ENCODE results near the gene DEFB129.
"Not testable (repeated sequence)": the region's sequence is repeated elsewhere in the genome, so short reads cannot be mapped to it uniquely, and the experiment has no call there.

DEFB129 gene

DNA sequence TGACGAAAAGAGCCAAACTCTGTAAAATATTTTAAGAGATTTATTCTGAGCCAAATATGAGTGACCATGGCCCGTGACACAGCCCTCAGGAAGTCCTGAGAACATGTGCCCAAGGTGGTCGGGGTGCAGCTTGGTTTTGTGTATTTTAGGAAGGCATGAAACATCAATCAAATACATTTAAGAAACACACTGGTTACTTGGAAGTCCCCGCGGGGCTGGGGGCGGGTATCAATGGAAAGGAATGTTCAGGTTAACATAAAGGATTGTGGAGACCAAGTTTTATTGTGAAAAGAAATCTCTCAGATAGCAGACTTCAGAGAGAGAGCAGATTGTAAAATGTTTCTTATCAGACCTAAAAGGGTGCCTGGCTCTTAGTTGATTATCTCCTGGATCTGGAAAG lies 26.4 kb downstream of the DEFB129 start:
- DNase-seq (ENCODE audit: low spot score): not testable (repeated sequence)

DNA sequence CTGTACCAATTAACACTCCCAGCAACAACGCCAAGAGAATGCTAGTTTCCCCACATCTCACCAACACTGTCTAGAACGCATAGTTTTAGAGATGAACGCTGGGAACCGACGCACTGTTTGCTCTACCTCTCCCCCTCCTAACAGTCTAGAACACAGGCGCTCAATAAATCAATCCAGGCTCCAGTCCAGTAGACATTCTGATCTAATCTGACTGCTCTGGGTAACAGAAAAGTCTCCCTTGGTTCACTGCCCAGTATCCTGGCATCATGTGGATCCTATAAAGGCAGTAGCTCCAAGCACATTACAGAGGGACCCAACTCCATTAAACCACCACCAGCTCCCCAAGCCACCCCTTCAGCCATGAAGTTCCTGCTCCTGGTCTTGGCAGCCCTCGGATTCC lies 30.4 kb downstream of the DEFB129 start, which contains the start of gene DEFB132:
Gene DEFB132, plus strand, starts transcription at position 306 of the 400 bp plus-strand sequence. Its CDS starts 55 bp downstream, at position 361.
- no peak for DNase-seq (ENCODE audit: low spot score)

DNA sequence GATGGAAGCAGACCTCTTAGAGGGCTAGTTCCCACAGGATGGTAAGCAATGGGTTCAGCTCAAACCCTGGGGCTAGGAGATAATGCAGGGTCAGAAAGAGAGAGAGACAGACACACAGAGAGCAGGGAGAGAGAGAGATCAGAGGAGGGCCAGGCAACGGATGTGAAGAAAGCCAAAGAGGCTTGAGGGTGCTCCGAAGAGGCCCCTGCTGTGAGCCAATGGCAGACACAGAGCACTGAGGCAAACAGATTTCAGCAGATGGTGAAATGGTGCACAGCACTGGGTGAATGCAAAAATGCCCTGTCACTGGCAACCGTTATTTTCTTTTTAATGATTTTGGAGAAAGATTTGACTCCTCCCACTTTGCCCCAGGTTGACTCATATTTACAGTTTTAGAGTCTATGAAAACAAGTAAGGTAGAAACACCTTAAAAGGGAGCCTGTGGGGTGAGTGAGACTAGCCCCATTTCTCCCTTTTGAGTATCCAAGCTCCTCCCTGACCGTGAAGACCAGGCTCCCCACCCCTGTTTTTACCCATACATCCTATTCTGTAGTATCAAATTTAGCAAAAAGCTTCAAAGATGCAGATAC lies 31.3 kb downstream of the DEFB129 start:
- no peak for DNase-seq (ENCODE audit: low spot score)

DNA sequence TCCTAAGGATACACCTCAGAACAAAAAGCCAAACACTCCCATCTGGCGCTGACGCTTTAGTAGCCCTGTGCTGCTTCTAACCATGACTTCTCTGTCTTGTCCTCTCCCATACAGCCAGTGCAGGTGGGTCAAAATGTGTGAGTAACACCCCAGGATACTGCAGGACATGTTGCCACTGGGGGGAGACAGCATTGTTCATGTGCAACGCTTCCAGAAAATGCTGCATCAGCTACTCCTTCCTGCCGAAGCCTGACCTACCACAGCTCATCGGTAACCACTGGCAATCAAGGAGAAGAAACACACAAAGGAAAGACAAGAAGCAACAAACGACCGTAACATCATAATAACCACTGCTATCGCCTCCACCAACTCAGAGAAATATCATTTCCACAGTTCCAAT lies 31.9 kb downstream of the DEFB129 start:
- DNase-seq (ENCODE audit: low spot score): peak; percentile 42

DNA sequence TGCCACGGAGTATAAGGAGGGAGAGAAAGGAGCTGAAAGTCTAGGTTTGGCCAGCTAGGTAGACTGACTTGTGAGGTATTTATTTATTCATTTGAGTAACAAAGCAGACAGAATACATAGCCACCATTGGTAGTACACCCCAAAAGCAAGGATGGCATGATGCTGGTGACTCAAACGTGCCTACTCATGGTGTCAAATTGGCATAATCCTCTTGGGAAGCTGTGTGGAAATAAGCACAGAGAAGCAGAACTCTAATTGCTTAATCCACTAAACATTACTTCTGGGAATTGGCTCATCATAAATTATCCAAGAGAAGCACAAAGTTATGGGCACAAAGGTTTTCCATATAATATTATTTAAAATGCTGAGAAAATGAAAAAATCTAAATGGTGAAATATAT lies 32.9 kb downstream of the DEFB129 start:
- no peak for DNase-seq (ENCODE audit: low spot score)

DNA sequence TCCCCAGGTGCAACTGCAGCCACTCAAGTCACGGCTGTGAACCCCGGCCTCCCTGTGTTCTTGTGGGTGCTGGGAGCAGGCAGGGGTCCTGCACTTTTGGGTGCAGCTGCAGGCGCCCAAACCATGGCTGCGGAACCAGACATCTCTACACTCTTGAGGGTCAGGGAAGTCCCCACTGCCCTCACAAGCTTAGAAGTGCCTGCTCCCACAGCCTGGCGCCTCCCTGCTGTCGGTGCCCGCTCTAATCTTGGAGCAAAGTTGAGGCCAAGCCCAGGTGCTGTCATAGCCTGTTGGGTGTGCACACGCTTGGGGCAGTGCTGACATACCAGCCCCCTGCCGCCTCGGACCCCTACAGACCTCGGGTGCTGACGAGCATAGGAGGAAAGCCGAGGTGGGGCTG lies 36.6 kb downstream of the DEFB129 start:
- no peak for DNase-seq (ENCODE audit: low spot score)

DNA sequence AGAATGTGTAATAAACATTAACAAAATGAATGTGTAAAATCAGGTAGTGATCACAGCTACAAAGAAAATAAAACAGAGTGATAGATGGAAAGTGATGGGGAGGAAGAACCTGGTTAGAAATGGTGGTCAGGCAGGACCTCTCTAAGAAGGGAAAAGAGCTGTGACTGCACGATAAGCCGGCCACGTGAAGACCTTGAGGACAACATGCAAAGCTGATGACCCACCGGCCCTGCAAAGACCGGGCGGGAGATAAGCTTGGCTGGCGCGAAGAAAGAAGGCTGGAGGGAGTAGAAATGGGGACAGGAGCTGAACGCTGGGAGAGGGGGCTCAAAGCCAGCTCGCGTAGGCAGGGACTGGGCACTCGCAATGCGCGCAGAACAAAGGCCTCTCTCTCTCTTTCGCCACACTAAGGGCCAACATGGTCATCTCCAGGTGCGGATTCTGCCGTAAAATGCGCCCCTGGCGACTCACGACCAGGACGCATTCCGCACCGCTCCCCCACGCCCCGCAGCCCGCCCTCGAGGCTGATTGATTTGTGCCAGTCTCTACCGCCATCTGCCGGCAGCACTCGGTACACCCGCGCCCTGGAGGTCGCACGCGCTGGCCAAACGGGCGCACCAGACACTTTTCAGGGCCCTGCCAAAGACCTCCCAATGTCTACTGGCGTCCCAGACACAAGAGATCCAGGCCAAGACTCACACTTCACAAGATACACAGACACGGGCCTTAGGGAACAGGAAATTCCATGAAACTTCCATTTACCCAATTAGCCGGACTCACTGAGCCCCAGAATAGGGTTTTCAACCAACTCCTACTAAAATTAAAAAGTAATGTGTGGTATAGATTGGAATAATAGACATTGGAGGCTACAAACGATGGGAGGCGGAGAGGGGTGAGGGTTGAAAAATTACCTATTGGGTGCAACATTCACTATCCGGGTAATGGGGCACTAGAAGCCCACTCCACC lies 39.8 kb downstream of the DEFB129 start:
- peak; percentile 85 for DNase-seq (ENCODE audit: low spot score)

DNA sequence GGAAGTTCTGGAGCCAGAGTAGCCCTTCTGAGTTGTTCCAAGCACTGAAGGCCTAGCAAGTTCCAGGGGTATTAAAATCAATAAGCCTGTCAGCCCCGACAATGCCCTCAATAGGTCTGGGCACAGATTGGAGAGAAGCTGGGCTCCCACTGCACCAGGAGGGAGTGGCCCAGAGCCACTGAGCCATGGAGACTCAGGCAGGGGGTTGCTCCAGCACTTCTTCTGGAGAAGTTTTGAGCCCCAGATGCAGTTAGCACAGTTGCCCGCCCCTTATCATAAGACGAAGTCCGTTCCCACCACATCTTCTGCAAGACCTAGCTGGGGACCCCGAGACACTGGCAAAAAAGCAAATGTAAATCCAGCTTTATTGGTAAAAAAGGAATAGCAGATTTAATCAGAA lies 43.5 kb downstream of the DEFB129 start:
- DNase-seq (ENCODE audit: low spot score): no peak

DNA sequence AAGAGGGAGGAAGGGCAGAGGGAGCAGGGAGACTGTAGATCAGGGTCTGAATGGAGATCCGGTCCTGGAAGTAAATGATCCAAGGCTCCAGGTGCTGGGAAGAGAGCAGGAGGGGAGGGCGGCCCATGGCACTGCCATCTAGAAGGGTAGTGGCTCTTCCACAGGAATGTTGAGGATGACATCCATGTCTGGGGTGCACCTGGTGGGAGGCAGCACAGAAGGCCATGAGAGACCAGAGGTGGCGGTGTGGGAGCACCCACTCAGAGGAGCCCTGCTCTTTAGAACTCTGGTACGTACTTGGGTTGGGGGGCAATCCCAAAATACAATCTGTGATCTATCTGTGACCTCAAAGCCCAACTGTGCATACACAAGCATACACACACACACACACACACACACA lies 44.0 kb downstream of the DEFB129 start:
- DNase-seq (ENCODE audit: low spot score): no peak

DNA sequence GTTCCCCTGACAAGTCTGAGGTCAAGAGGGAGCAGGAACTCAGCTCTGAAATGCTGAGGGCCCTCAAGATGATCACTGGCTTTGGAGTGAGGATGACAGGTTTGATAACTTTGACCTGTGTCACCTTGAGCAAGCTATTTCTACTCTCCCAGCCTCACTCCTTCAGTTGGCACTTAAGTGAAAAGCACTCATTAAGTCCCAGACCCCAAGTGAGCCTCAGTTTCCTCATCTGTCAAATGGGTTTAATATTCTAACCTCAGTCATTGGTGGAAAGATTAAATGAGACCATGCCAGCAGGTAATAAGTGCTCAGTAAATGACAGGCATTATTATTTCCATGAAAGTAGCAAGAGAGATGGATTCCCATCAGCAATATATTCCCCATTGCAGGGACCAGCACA lies 44.5 kb downstream of the DEFB129 start:
- DNase-seq (ENCODE audit: low spot score): no peak

DNA sequence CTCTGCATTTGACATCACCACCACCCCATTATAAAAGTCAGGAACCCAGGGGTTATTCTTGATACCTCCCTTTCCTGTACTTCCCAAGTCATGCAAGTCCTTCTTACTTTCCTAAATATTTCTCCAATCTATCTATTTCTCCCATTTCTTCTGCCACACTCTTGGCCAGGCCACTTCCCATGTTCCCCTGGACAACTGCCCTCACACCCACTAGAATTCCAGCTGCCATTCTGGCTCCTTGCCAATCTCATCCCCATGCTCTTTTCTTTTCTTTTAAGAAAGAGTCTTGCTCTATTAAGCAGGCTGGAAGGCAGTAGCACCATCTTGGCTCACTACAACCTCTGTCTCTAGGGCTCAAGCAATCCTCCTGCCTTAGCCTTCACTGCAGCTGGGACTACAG lies 45.7 kb downstream of the DEFB129 start:
- DNase-seq (ENCODE audit: low spot score): no peak

DNA sequence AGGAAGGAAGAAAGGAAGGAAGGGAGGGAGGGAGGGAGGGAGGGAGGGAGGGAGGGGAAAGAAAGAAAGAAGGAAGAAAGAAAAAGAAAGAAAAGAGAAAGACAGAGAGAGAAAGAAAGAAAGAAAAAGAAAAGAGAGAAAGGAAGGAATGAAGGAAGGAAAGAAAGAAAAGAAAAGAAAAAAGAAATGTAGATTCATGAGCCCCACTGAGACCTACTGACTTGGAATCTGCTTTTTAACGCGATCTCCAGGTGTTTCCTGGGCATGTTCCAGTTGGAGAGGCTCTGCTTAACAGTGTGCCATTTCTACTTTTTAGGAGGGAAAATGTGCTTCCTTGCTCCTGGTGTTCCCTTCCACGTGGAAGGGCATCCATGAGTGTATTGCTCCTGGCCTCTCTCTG lies 46.8 kb downstream of the DEFB129 start:
- DNase-seq (ENCODE audit: low spot score): no peak

DNA sequence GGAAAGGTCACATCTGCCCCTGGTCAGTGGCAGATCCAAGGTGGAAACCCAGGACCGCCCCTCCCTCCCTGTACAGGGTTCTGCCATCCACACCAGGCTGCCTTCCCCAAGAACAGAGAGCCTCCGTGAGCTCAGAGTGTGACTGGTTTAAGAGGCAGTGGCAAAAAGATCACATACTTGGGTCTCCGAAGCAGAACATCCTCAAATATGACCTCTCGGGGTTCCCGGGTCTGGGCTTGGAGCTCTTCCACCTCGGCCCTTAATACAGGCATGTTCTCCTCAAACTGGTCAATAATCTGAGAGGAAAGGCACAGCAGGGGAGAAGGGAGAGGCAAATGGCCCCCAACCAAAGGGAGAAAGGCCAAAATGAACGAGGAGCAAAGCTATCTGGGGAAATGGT lies 48.7 kb downstream of the DEFB129 start:
- DNase-seq (ENCODE audit: low spot score): no peak

DNA sequence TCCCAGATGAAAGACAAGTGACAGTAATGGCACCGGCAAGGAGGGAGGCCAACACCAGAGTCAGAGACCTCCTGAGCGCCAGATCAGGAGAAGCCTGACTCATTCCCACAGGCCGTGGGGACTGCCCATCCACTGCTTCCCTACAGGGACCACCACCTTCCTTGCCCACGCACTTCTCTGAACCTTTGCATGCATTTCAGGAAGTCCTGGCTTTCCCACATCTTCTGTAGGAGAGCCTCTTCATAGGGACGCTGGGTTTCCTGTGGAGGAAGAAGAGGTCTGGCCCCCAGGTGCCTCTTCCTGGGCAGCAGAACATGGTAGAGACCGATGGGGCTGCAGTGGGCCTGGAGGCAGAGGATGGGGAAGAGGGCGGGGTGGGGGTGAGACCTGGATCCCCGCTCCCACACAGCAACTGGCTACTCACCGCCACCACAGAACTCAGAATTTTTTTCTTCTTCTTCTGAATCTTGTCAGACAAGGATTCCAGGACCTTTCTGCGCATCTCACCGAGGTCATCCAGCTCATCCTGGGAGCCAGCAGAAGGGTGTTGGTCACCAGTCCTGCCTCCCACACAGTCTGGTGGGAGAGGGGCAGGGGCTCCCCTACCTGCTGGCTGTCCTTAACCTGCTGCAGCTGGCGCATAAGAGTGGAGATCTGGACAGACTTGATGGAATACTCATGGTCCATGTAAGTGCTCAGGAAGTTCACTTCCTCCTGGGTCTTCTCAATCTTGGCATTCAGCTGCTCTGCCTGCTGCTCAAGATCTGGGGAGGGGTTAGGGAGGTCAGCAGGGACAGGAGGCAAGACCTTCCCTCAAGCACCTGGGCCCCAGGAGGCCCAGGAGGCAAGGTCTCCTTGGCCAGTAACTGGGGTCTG lies 49.8 kb downstream of the DEFB129 start:
- no peak for DNase-seq (ENCODE audit: low spot score)

DNA sequence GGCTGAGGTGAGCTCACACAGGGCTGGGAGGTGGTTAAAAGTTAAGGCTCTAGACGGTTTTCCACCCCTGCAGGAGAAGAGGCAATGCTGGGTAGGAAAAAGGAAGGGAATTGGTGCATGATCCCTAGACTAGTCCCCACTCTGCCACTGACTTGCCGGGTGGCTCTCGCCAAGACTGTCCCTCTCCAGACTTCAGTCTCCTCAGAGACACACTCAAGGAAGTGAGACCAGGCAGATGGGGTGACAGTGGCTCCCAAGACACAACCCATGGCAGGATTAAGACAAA lies 50.4 kb downstream of the DEFB129 start:
- no peak for DNase-seq (ENCODE audit: low spot score)

DNA sequence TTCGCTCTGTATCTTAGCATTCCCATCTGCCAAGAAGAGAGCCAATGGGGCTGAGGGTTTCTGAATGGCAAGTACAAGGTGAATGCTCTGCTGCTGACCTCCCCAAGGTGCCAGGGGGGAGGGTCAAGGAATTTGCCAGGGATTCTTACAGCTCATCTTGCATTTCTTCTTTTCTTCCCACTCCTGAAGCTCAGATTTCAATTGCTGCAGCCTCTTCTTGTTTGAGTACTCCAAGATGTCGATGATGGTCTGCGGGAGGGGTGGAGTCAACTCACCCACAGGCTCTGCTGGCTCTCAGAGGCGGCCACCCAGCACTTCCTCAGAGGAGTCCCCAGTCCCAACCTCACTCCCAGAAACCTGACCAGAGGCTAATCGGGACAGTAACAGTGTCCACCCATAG lies 51.1 kb downstream of the DEFB129 start:
- no peak for DNase-seq (ENCODE audit: low spot score)

DNA sequence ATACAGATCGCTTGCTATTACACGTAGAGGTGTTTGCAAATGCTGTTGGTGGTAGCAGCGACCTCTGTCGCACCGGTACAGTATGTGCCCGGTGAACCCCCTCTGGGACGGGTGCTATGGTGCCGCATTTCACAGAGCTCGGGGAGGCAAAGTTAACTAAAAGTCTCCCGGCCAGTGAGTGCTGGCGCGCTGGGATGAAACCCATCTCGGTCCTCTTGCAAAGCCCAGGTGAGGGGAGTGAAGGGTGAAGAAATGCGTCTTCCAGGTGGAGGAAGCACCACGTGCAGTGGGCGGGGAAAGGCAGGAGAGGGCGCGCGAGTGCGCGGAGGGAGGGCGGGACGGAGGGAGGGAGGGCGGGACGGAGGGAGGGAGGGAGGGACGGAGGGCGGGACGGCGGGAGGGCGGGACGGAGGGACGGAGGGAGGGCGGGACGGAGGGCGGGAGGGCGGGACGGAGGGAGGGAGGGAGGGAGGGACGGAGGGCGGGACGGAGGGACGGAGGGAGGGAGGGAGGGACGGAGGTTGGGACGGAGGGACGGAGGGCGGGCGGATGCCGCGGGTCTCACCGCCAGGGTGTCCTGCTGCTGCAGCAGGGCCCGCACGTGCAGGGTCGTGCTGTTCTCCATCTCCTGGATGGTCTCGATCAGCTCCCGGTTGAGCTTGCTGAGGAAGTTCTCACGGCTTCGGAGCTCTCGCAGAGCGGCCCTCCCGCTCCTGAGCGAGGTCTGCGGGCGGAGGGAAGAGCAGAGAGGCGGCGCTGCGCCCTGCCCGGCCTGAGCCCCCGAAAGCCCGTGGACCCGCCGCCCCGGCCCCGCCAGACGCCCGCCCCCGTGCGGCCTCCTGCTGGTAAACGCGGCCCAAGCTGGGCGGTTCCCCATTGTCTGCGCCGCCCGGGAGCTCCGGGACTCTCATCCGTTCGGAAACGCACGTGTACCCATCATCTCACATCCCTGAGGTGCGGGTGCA lies 51.8 kb downstream of the DEFB129 start:
- no peak for DNase-seq (ENCODE audit: low spot score)

Measured in cerebellar cortex (tissue), 1 donor.